ENCODE data around the gene NRXN2. TPM values are rescaled to one million over a fixed set of nuclear protein-coding genes. Genes with fewer than 3 reads are reported as not detected.

NRXN2 gene
- total RNA-seq, 1 donor from 2014 or later: not detected

DNA sequence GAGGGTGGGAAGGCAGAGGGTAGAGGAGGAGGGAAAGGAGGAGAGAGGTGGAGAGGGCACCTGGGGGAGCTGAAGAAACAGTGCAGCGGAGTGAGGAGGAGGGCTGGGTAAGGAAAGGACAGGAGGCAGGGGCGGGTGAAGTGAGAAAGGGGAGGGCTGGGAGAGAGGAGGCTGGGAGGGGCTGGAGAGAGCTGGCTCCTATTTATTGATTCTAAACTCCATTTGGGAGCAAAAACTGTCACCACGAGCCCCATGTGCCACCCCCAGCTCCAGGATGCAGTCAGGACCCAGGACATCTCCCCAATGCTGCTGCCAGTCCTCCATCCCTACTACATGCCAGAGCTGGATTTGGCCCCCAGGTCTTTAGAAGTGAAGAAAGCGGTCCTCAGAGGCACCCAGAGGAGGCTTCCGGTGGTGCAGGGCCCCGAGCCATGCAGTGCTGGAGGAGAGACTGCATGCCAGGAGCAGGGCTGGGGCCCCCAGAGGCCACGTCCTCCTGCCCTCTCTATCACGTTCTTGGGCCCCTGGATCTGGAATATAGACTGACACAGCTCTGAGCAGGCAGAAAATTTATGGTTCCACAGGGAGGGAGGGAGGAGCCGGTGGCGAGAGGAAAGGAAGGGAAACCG lies 78.2 kb downstream of the NRXN2 start:
- DNase-seq (ENCODE audit: low read depth) (no peak), FAIRE-seq (no peak)
- peaks cover 43% of the 10 kb centered on the region for H3K27me3 ChIP-seq (ENCODE audit: control insufficient read depth, insufficient read depth, low read length)
- H3K4me3 ChIP-seq (ENCODE audit: low read depth, low read length): no peak overlapping the region
- H3K36me3 ChIP-seq (ENCODE audit: control insufficient read depth, insufficient read depth, low read length): no peaks in the 10 kb centered on the region
- TF ChIP-seq, protein P1, sequence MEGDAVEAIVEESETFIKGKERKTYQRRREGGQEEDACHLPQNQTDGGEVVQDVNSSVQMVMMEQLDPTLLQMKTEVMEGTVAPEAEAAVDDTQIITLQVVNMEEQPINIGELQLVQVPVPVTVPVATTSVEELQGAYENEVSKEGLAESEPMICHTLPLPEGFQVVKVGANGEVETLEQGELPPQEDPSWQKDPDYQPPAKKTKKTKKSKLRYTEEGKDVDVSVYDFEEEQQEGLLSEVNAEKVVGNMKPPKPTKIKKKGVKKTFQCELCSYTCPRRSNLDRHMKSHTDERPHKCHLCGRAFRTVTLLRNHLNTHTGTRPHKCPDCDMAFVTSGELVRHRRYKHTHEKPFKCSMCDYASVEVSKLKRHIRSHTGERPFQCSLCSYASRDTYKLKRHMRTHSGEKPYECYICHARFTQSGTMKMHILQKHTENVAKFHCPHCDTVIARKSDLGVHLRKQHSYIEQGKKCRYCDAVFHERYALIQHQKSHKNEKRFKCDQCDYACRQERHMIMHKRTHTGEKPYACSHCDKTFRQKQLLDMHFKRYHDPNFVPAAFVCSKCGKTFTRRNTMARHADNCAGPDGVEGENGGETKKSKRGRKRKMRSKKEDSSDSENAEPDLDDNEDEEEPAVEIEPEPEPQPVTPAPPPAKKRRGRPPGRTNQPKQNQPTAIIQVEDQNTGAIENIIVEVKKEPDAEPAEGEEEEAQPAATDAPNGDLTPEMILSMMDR (IDR thresholded peaks at IDR 0.05; ENCODE audit: insufficient read depth, low read length, severe bottlenecking): peak; percentile 11

GRCh38 chr11:64643920-64644646 lies 78.9 kb downstream of the NRXN2 start:
- Histone ChIP-seq H3K36me3 (ENCODE audit: control insufficient read depth, insufficient read depth, low read length) (no peaks in the 10 kb centered on the region), H3K4me3 (ENCODE audit: low read depth, low read length) (no peak overlapping the region), H3K27me3 (ENCODE audit: control insufficient read depth, insufficient read depth, low read length) (peaks cover 46% of the 10 kb centered on the region)
- TF ChIP-seq, protein P1 (IDR thresholded peaks at IDR 0.05; ENCODE audit: insufficient read depth, low read length, severe bottlenecking): no peak
- FAIRE-seq: no peak
- DNase-seq (ENCODE audit: low read depth): no peak

DNA sequence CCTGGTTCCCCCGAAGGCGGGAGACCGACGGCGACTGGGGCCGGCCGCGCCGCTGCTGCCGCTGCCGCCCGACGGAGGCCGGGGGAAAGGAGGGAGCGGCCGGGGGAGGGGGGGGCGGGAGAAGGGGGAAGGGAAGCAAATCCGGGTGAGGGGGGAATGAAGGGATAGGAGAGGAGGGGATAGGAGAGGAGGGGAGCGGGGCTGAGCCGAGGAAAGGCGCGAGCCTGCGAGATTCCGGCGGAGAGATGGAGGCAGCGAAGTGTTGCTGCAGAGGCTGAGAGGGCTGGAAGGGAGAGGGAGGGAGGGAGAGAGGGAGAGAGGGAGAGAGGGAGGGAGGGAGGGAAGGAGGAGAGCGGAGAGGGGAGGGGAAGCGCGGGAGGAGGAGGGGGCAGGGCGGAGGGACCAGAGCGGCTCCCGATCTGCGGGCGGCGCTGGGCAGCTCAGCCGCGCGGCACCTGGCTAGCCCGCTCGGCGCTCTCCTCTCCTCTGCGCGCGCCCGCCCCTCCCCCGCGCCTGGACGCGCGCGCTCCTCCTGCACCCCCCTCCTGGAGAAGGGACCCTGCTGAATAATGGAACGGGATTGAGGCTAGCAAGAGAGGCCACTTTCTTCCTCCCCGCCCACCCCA lies 79.6 kb downstream of the NRXN2 start:
- TF ChIP-seq, protein P1 (IDR thresholded peaks at IDR 0.05; ENCODE audit: insufficient read depth, low read length, severe bottlenecking): no peak
- H3K4me3 ChIP-seq (ENCODE audit: low read depth, low read length): no peak overlapping the region
- peaks cover 46% of the 10 kb centered on the region for H3K27me3 ChIP-seq (ENCODE audit: control insufficient read depth, insufficient read depth, low read length)
- no peaks in the 10 kb centered on the region for H3K36me3 ChIP-seq (ENCODE audit: control insufficient read depth, insufficient read depth, low read length)
- no peak for FAIRE-seq
- no peak for DNase-seq (ENCODE audit: low read depth)

- FAIRE-seq: no peak
- DNase-seq (ENCODE audit: low read depth): no peak
- Histone ChIP-seq H3K36me3 (ENCODE audit: control insufficient read depth, insufficient read depth, low read length) (no peaks in the 10 kb centered on the region), H3K27me3 (ENCODE audit: control insufficient read depth, insufficient read depth, low read length) (peaks cover 46% of the 10 kb centered on the region), H3K4me3 (ENCODE audit: low read depth, low read length) (no peak overlapping the region)
- TF ChIP-seq, protein P1 (IDR thresholded peaks at IDR 0.05; ENCODE audit: insufficient read depth, low read length, severe bottlenecking): no peak
Measured at GRCh38 chr11:64642871-64643255, 80.1 kb downstream of the NRXN2 start.

- FAIRE-seq: no peak
- Histone ChIP-seq H3K4me3 (ENCODE audit: low read depth, low read length) (no peak overlapping the region), H3K36me3 (ENCODE audit: control insufficient read depth, insufficient read depth, low read length) (no peaks in the 10 kb centered on the region), H3K27me3 (ENCODE audit: control insufficient read depth, insufficient read depth, low read length) (peaks cover 48% of the 10 kb centered on the region)
- no peak for DNase-seq (ENCODE audit: low read depth)
- TF ChIP-seq, protein P1 (IDR thresholded peaks at IDR 0.05; ENCODE audit: insufficient read depth, low read length, severe bottlenecking): no peak
Measured at GRCh38 chr11:64642418-64642735, 80.6 kb downstream of the NRXN2 start.

Measured in bronchial epithelial cell (primary cell).